ENCODE data around the gene AQP10. TPM values are rescaled to one million over a fixed set of nuclear protein-coding genes. Genes with fewer than 3 reads are reported as not detected.

AQP10 gene
- total RNA-seq, 3 donors from 2014 or later (not counting 1 experiment from before 2014, with no cell fraction given): 0.82 TPM; not detected in 2

DNA sequence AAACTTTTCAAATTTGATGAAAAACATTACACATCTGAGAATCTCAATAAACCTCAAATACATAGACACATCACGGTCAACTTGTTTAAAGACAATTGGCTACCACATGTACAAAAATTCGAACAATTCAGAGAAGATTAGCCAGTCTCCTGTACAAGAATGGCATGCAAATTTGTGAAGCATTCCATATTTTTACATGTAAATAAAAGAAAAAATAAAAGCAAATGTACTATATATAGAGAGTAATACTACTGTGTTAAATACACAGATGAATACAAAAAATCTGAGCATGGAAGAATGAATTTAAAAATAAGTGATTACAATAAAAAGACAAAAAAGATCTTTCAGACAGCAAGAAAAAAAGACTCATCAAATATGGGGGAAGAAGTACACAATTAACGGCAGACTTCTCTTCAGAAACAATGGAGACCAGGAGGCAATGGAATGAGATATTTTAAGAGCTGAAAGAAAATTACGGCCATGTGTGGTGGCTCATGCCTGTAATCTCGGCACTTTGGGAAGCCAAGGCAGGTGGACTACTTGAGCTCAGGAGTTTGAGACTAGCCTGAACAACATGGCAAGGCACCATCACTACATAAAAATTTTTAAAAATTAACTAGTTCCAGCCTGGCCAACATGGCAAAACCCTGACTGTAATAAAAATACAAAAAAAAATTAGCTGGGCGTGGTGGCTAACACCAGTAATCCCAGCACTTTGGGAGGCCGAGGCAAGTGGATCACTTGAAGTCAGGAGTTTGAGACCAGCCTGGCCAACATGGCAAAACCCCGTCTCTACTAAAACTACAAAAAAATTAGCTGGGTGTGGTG is 25.3 kb upstream of the AQP10 start:
- H3K9me3 ChIP-seq (ENCODE audit: control insufficient read depth, insufficient read depth, low read length): peaks cover 12% of the 10 kb centered on the region
- WGBS (ENCODE audit: insufficient coverage): 83% methylated on average over 8 of the region's 8 CpGs
- Mint-ChIP-seq H3K36me3 (no peaks in the 10 kb centered on the region), H3K27ac (no peak overlapping the region), H3K4me3 (no peak overlapping the region), H3K4me1 (no peaks in the 10 kb centered on the region), H3K9me3 (peaks cover 0 to 8% of the 10 kb centered on the region in 2 donors), H3K27me3 (ENCODE audit: low read depth in 2 of 2) (peaks cover 13 to 19% of the 10 kb centered on the region in 2 donors)
- intact Hi-C loops (cut with micrococcal nuclease): no loop called here
- no peaks in the 10 kb centered on the region for H3K36me3 ChIP-seq (ENCODE audit: control insufficient read depth, insufficient read depth, low read length)
- H3K27me3 ChIP-seq (ENCODE audit: control insufficient read depth, insufficient read depth, low read length): no peaks in the 10 kb centered on the region
- DNase-seq: no peak
- no peaks in the 10 kb centered on the region for H3K4me1 ChIP-seq (ENCODE audit: control insufficient read depth, insufficient read depth, low read length)
- no peak for ATAC-seq
- TF ChIP-seq, protein P1, sequence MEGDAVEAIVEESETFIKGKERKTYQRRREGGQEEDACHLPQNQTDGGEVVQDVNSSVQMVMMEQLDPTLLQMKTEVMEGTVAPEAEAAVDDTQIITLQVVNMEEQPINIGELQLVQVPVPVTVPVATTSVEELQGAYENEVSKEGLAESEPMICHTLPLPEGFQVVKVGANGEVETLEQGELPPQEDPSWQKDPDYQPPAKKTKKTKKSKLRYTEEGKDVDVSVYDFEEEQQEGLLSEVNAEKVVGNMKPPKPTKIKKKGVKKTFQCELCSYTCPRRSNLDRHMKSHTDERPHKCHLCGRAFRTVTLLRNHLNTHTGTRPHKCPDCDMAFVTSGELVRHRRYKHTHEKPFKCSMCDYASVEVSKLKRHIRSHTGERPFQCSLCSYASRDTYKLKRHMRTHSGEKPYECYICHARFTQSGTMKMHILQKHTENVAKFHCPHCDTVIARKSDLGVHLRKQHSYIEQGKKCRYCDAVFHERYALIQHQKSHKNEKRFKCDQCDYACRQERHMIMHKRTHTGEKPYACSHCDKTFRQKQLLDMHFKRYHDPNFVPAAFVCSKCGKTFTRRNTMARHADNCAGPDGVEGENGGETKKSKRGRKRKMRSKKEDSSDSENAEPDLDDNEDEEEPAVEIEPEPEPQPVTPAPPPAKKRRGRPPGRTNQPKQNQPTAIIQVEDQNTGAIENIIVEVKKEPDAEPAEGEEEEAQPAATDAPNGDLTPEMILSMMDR (IDR thresholded peaks at IDR 0.05): no peak
- H3K27ac ChIP-seq (ENCODE audit: low read length): no peak overlapping the region
- H3K4me3 ChIP-seq (ENCODE audit: low read length): no peak overlapping the region

DNA sequence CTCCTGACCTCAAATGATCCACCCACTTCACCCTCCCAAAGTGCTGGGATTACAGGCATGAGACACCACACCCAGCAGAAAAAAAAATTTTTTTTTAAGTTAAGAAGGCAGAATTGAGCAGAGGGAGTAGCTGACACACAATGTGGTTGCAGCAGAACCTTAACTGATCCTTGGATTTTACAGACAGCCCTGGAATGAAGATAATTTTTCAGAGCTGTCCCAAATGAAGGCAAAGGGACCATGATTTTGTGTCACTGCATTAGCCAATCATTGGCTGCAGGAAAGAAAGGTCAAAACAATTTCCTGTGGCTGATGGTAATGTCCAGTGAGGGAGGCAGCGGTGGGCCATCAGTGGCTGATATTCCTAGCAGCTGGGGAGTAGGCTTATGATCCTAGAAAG is 19.3 kb upstream of the AQP10 start:
- Mint-ChIP-seq H3K4me1 (no peaks in the 10 kb centered on the region), H3K27me3 (ENCODE audit: low read depth in 2 of 2) (peaks cover 5 to 7% of the 10 kb centered on the region in 2 donors), H3K4me3 (no peak overlapping the region), H3K27ac (no peak overlapping the region), H3K36me3 (no peaks in the 10 kb centered on the region), H3K9me3 (no peaks in the 10 kb centered on the region)
- Histone ChIP-seq H3K9me3 (ENCODE audit: control insufficient read depth, insufficient read depth, low read length) (no peaks in the 10 kb centered on the region), H3K36me3 (ENCODE audit: control insufficient read depth, insufficient read depth, low read length) (no peaks in the 10 kb centered on the region), H3K27ac (ENCODE audit: low read length) (no peak overlapping the region), H3K4me1 (ENCODE audit: control insufficient read depth, insufficient read depth, low read length) (no peaks in the 10 kb centered on the region), H3K27me3 (ENCODE audit: control insufficient read depth, insufficient read depth, low read length) (no peaks in the 10 kb centered on the region), H3K4me3 (ENCODE audit: low read length) (no peak overlapping the region)
- 100% methylated on average over 1 of the region's 1 CpG for WGBS (ENCODE audit: insufficient coverage)
- DNase-seq: no peak
- intact Hi-C loops (cut with micrococcal nuclease): no loop called here
- TF ChIP-seq, protein P1 (IDR thresholded peaks at IDR 0.05): no peak
- ATAC-seq: no peak

DNA sequence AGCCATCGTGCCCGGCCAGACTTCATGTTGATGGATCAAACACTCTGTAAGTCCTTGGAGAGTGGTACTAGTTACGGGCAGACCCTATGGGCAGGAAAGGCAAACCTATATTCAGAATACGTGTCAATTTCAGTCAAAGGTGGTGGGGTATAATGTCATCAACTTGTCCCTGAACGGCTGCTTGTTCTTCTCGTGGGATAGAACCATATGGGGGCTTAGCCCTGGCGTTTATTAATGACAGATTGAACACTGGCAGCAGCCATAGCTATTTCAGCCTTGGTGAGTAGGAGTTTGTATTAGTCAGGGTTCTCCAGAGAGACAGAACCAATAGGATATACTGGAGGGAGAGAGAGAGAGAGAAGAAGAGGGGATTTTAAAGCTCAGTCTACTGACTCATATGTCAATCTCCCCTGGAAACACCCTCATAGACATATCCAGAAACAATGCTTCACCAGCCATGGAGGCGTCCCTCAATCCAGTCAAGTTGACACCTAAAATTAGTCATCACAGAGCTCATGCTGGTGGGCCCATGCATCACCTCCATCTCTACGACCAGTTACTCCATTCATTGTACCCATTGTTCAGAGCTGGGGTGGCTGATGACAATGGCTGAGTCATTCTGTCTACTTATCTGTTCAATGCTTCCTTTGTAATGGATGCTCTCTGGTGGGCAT is 16.1 kb upstream of the AQP10 start:
- H3K4me1 Mint-ChIP-seq: no peaks in the 10 kb centered on the region
- H3K36me3 Mint-ChIP-seq: no peaks in the 10 kb centered on the region
- no peaks in the 10 kb centered on the region for H3K36me3 ChIP-seq (ENCODE audit: control insufficient read depth, insufficient read depth, low read length)
- no peaks in the 10 kb centered on the region for H3K4me1 ChIP-seq (ENCODE audit: control insufficient read depth, insufficient read depth, low read length)
- TF ChIP-seq, protein P1 (IDR thresholded peaks at IDR 0.05): no peak
- no peaks in the 10 kb centered on the region for H3K27me3 ChIP-seq (ENCODE audit: control insufficient read depth, insufficient read depth, low read length)
- no peak overlapping the region for H3K27ac Mint-ChIP-seq
- H3K27me3 Mint-ChIP-seq (ENCODE audit: low read depth in 2 of 2): peaks cover 0 to 2% of the 10 kb centered on the region in 2 donors
- H3K4me3 ChIP-seq (ENCODE audit: low read length): no peak overlapping the region
- H3K27ac ChIP-seq (ENCODE audit: low read length): no peak overlapping the region
- no peaks in the 10 kb centered on the region for H3K9me3 ChIP-seq (ENCODE audit: control insufficient read depth, insufficient read depth, low read length)
- no peak overlapping the region for H3K4me3 Mint-ChIP-seq
- no peaks in the 10 kb centered on the region for H3K9me3 Mint-ChIP-seq
- DNase-seq (no peak), ATAC-seq (no peak)
- WGBS (ENCODE audit: insufficient coverage): 79% methylated on average over 9 of the region's 9 CpGs
- intact Hi-C loops (cut with micrococcal nuclease): no loop called here
